ENCODE results near the gene ATP6V1C2.

DNA sequence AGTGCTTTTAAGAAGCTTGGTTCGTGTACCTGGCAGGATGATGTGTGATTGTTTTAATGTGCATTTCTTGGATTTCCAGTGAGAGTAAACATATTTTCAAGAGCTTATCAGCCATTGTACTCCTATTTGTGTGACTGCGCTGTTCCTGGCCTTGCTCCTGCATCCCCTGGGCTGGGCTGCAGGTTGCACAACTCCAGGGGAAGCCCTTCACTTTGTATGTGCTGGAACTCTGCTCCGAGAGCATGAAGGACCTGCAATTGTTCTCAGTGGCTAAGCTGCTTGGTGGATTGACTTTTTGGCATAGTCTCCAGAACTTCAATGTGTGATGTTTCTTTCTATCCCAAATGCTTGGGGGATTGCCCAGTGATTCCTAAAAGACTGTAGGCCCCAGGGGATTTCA lies 18.8 kb downstream of the ATP6V1C2 start:
- TF ChIP-seq, protein P1, sequence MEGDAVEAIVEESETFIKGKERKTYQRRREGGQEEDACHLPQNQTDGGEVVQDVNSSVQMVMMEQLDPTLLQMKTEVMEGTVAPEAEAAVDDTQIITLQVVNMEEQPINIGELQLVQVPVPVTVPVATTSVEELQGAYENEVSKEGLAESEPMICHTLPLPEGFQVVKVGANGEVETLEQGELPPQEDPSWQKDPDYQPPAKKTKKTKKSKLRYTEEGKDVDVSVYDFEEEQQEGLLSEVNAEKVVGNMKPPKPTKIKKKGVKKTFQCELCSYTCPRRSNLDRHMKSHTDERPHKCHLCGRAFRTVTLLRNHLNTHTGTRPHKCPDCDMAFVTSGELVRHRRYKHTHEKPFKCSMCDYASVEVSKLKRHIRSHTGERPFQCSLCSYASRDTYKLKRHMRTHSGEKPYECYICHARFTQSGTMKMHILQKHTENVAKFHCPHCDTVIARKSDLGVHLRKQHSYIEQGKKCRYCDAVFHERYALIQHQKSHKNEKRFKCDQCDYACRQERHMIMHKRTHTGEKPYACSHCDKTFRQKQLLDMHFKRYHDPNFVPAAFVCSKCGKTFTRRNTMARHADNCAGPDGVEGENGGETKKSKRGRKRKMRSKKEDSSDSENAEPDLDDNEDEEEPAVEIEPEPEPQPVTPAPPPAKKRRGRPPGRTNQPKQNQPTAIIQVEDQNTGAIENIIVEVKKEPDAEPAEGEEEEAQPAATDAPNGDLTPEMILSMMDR (conservative IDR thresholded peaks at IDR 0.05; ENCODE audit: low read depth in 2 of 2) = no peak
- TF ChIP-seq EZH2phosphoT487 (IDR thresholded peaks at IDR 0.05; ENCODE audit: unreplicated experiment) = no peak
- TF ChIP-seq, protein P2, sequence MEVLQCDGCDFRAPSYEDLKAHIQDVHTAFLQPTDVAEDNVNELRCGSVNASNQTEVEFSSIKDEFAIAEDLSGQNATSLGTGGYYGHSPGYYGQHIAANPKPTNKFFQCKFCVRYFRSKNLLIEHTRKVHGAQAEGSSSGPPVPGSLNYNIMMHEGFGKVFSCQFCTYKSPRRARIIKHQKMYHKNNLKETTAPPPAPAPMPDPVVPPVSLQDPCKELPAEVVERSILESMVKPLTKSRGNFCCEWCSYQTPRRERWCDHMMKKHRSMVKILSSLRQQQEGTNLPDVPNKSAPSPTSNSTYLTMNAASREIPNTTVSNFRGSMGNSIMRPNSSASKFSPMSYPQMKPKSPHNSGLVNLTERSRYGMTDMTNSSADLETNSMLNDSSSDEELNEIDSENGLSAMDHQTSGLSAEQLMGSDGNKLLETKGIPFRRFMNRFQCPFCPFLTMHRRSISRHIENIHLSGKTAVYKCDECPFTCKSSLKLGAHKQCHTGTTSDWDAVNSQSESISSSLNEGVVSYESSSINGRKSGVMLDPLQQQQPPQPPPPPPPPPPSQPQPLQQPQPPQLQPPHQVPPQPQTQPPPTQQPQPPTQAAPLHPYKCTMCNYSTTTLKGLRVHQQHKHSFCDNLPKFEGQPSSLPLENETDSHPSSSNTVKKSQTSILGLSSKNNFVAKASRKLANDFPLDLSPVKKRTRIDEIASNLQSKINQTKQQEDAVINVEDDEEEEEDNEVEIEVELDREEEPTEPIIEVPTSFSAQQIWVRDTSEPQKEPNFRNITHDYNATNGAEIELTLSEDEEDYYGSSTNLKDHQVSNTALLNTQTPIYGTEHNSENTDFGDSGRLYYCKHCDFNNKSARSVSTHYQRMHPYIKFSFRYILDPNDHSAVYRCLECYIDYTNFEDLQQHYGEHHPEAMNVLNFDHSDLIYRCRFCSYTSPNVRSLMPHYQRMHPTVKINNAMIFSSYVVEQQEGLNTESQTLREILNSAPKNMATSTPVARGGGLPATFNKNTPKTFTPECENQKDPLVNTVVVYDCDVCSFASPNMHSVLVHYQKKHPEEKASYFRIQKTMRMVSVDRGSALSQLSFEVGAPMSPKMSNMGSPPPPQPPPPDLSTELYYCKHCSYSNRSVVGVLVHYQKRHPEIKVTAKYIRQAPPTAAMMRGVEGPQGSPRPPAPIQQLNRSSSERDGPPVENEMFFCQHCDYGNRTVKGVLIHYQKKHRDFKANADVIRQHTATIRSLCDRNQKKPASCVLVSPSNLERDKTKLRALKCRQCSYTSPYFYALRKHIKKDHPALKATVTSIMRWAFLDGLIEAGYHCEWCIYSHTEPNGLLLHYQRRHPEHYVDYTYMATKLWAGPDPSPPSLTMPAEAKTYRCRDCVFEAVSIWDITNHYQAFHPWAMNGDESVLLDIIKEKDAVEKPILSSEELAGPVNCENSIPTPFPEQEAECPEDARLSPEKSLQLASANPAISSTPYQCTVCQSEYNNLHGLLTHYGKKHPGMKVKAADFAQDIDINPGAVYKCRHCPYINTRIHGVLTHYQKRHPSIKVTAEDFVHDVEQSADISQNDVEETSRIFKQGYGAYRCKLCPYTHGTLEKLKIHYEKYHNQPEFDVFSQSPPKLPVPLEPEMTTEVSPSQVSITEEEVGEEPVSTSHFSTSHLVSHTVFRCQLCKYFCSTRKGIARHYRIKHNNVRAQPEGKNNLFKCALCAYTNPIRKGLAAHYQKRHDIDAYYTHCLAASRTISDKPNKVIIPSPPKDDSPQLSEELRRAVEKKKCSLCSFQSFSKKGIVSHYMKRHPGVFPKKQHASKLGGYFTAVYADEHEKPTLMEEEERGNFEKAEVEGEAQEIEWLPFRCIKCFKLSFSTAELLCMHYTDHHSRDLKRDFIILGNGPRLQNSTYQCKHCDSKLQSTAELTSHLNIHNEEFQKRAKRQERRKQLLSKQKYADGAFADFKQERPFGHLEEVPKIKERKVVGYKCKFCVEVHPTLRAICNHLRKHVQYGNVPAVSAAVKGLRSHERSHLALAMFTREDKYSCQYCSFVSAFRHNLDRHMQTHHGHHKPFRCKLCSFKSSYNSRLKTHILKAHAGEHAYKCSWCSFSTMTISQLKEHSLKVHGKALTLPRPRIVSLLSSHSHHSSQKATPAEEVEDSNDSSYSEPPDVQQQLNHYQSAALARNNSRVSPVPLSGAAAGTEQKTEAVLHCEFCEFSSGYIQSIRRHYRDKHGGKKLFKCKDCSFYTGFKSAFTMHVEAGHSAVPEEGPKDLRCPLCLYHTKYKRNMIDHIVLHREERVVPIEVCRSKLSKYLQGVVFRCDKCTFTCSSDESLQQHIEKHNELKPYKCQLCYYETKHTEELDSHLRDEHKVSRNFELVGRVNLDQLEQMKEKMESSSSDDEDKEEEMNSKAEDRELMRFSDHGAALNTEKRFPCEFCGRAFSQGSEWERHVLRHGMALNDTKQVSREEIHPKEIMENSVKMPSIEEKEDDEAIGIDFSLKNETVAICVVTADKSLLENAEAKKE (CRISPR knock-in tag; IDR thresholded peaks at IDR 0.05) = no peak
- TF ChIP-seq ZNF331 (CRISPR knock-in tag; IDR thresholded peaks at IDR 0.05; ENCODE audit: low read depth) = no peak
- no peak for TF ChIP-seq CREB1 (CRISPR knock-in tag; IDR thresholded peaks at IDR 0.05; ENCODE audit: low read depth)
- no peak for TF ChIP-seq POLR2AphosphoS5 (IDR thresholded peaks at IDR 0.05; ENCODE audit: low read depth)
